ENCODE measurements around the gene ADGRB2. TPM values are rescaled to one million over a fixed set of nuclear protein-coding genes. Genes with fewer than 3 reads are reported as not detected.

ADGRB2 gene
- total RNA-seq, 2 donors from 2014 or later, result 14.4 to 19.1 TPM

- peaks cover 0 to 38% of the 10 kb centered on the region in 2 donors for H3K4me1 ChIP-seq
- peaks cover 0 to 10% of the 10 kb centered on the region in 2 donors for H3K27me3 ChIP-seq
- no peak overlapping the region for H3K27ac ChIP-seq
- no peak overlapping the region for H3K4me3 ChIP-seq
- no peak for DNase-seq (ENCODE audit: low spot score)
- TF ChIP-seq, protein P1, sequence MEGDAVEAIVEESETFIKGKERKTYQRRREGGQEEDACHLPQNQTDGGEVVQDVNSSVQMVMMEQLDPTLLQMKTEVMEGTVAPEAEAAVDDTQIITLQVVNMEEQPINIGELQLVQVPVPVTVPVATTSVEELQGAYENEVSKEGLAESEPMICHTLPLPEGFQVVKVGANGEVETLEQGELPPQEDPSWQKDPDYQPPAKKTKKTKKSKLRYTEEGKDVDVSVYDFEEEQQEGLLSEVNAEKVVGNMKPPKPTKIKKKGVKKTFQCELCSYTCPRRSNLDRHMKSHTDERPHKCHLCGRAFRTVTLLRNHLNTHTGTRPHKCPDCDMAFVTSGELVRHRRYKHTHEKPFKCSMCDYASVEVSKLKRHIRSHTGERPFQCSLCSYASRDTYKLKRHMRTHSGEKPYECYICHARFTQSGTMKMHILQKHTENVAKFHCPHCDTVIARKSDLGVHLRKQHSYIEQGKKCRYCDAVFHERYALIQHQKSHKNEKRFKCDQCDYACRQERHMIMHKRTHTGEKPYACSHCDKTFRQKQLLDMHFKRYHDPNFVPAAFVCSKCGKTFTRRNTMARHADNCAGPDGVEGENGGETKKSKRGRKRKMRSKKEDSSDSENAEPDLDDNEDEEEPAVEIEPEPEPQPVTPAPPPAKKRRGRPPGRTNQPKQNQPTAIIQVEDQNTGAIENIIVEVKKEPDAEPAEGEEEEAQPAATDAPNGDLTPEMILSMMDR (IDR thresholded peaks at IDR 0.05), result no peak
- no peaks in the 10 kb centered on the region for H3K36me3 ChIP-seq
- no peaks in the 10 kb centered on the region for H3K9me3 ChIP-seq
Measured at GRCh38 chr1:31768407-31768907, 4.3 kb upstream of the ADGRB2 start.

- Histone ChIP-seq H3K4me1 (peaks cover 0 to 41% of the 10 kb centered on the region in 2 donors), H3K9me3 (no peaks in the 10 kb centered on the region), H3K27ac (no peak overlapping the region), H3K36me3 (no peaks in the 10 kb centered on the region), H3K27me3 (no peaks in the 10 kb centered on the region), H3K4me3 (no peak overlapping the region)
- TF ChIP-seq, protein P1 (IDR thresholded peaks at IDR 0.05), result no peak
- no peak for DNase-seq (ENCODE audit: low spot score)
Measured at GRCh38 chr1:31767225-31767624, 3.1 kb upstream of the ADGRB2 start.

GRCh38 chr1:31765516-31765915, 1.4 kb upstream of the ADGRB2 start:
- Histone ChIP-seq H3K36me3 (no peaks in the 10 kb centered on the region), H3K4me3 (no peak overlapping the region), H3K27me3 (no peaks in the 10 kb centered on the region), H3K27ac (no peak overlapping the region), H3K4me1 (peaks cover 0 to 46% of the 10 kb centered on the region in 2 donors), H3K9me3 (no peaks in the 10 kb centered on the region)
- DNase-seq (ENCODE audit: low spot score), result no peak
- TF ChIP-seq, protein P1 (IDR thresholded peaks at IDR 0.05), result no peak

DNA sequence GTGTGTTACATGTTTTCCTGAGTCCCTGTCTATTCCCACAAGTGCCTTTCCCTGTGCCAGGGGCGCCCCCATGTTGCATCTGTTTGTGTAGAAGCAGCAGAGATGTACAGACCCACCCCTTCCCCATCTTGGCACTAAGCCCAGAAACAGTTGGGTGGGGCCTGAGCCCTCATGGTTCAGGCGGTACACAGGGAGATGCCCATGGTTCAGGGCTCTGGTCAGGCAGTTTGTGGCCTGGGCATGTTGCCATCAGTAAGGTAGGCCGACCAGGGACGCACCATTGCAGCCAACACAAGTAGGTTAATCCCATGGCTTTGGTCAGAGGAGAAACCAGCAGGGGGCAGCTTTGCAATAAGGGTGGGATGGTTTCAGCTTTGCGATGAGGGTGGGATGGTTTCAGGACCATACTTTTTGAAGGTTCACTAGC, 914 bp upstream of the ADGRB2 start:
- TF ChIP-seq, protein P1 (IDR thresholded peaks at IDR 0.05), result peak in 1 of 2 donors; percentile 23
- Histone ChIP-seq H3K27me3 (no peaks in the 10 kb centered on the region), H3K36me3 (no peaks in the 10 kb centered on the region), H3K4me1 (peaks cover 0 to 50% of the 10 kb centered on the region in 2 donors), H3K27ac (no peak overlapping the region), H3K9me3 (no peaks in the 10 kb centered on the region), H3K4me3 (no peak overlapping the region)
- DNase-seq (ENCODE audit: low spot score), result no peak

GRCh38 chr1:31763671-31764311, 349 bp downstream of the ADGRB2 start:
- no peaks in the 10 kb centered on the region for H3K36me3 ChIP-seq
- H3K27ac ChIP-seq, result peak overlapping the region in 1 of 2 donors; percentile 31
- H3K4me1 ChIP-seq, result peaks cover 0 to 41% of the 10 kb centered on the region in 2 donors
- H3K27me3 ChIP-seq, result no peaks in the 10 kb centered on the region
- peak overlapping the region; percentile 54 to 63 for H3K4me3 ChIP-seq
- TF ChIP-seq, protein P1 (IDR thresholded peaks at IDR 0.05), result no peak
- no peaks in the 10 kb centered on the region for H3K9me3 ChIP-seq
- DNase-seq (ENCODE audit: low spot score), result no peak
